Neural progenitor cell (in vitro differentiated cells): ENCODE data around the gene CFAP410. TPM values are rescaled to one million over a fixed set of nuclear protein-coding genes. Genes with fewer than 3 reads are reported as not detected.

Source experiments
- DNase-seq: peaks from one replicate; pipeline ENCODE4 v3.0.0-alpha.2; 2016; ENCODE audit warnings: low spot score
- H2AFZ ChIP-seq: fragments of 200-600 bp; sonication (generic); replicated peaks from 2 replicates; pipeline ENCODE4 v1.6.1; 2016; ENCODE audit warnings: antibody characterized with exemption
- H3F3A ChIP-seq: fragments of 200-600 bp; sonication (generic); 2 replicates; pipeline ENCODE4 v1.6.1; 2016; ENCODE audit warnings: antibody characterized with exemption, low read depth
- H3K27ac ChIP-seq: fragments of 200-600 bp; sonication (generic); 2 replicates; pipeline ENCODE4 v1.5.1; 2016; ENCODE audit warnings: mild to moderate bottlenecking
- H3K27me3 ChIP-seq: fragments of 200-600 bp; sonication (generic); 2 replicates; pipeline ENCODE4 v1.6.1; 2016; ENCODE audit warnings: mild to moderate bottlenecking, moderate library complexity
- H3K36me3 ChIP-seq: fragments of 200-600 bp; sonication (generic); 2 replicates; pipeline ENCODE4 v1.5.1; 2016
- H3K4me1 ChIP-seq: fragments of 200-600 bp; sonication (generic); 2 replicates; pipeline ENCODE4 v1.6.1; 2016; ENCODE audit warnings: mixed run types
- H3K4me2 ChIP-seq: fragments of 200-600 bp; sonication (generic); 2 replicates; pipeline ENCODE4 v1.6.1; 2016
- H3K4me3 ChIP-seq: fragments of 200-600 bp; sonication (generic); 2 replicates; pipeline ENCODE4 v1.5.1; 2016
- H3K79me2 ChIP-seq: fragments of 200-600 bp; sonication (generic); 2 replicates; pipeline ENCODE4 v1.6.1; 2016; ENCODE audit warnings: low read depth
- H3K9ac ChIP-seq: fragments of 200-600 bp; sonication (generic); 2 replicates; pipeline ENCODE4 v1.6.1; 2016
- H3K9me3 ChIP-seq: fragments of 200-600 bp; sonication (generic); 2 replicates; pipeline ENCODE4 v1.5.1; 2016; ENCODE audit warnings: low read depth
- H4K20me1 ChIP-seq: fragments of 200-600 bp; sonication (generic); 2 replicates; pipeline ENCODE4 v1.6.1; 2016; ENCODE audit warnings: low read depth
- H3K27ac Mint-ChIP-seq: 3 replicates; pipeline ENCODE4 v1.8.0; 2021; ENCODE audit warnings: mixed read lengths
- H3K27me3 Mint-ChIP-seq: 2 replicates; pipeline ENCODE4 v1.8.0; 2022; ENCODE audit warnings: low read depth, mild to moderate bottlenecking, inconsistent platforms, moderate library complexity, mixed read lengths; ENCODE audit not compliant: insufficient read depth
- H3K36me3 Mint-ChIP-seq: 3 replicates; pipeline ENCODE4 v1.8.0; 2021; ENCODE audit warnings: mixed read lengths
- H3K4me1 Mint-ChIP-seq: 3 replicates; pipeline ENCODE4 v1.8.0; 2021; ENCODE audit warnings: mixed read lengths
- H3K4me3 Mint-ChIP-seq: 3 replicates; pipeline ENCODE4 v1.8.0; 2021; ENCODE audit warnings: mild to moderate bottlenecking, moderate library complexity, mixed read lengths
- H3K9me3 Mint-ChIP-seq: 3 replicates; pipeline ENCODE4 v1.8.0; 2020; ENCODE audit warnings: mixed read lengths
- CTCF ChIP-seq: fragments of 200-600 bp; sonication (generic); IDR thresholded peaks from 2 replicates; pipeline ENCODE4 v1.5.1; 2017; ENCODE audit warnings: antibody characterized with exemption, mild to moderate bottlenecking
- EZH2 ChIP-seq: fragments of 200-600 bp; sonication (generic); IDR thresholded peaks from 2 replicates; pipeline ENCODE4 v1.6.1; 2017; ENCODE audit warnings: antibody characterized with exemption, mild to moderate bottlenecking, moderate library complexity
- EZH2phosphoT487 ChIP-seq: fragments of 200-600 bp; sonication (generic); IDR thresholded peaks from 2 replicates; pipeline ENCODE4 v1.6.1; 2017; ENCODE audit warnings: antibody characterized with exemption
- total RNA-seq: library from RNA; depleted of rRNA; stranded (reverse); fragments of >200 nt; gene quantifications from 2 replicates; pipeline ENCODE4 v1.2.3, GENCODE V29; 2015; ENCODE audit warnings: low replicate concordance

CFAP410 gene
- total RNA-seq, 1 donor from 2014 or later: 7.5 TPM

- Histone ChIP-seq H3K79me2 (no peaks in the 10 kb centered on the region), H3K27ac (no peak overlapping the region), H3K9me3 (no peaks in the 10 kb centered on the region), H3K4me2 (no peak overlapping the region), H3K27me3 (no peaks in the 10 kb centered on the region), H4K20me1 (no peaks in the 10 kb centered on the region), H3K4me1 (no peaks in the 10 kb centered on the region), H3K9ac (no peak overlapping the region), H3K4me3 (no peak overlapping the region), H3K36me3 (no peaks in the 10 kb centered on the region), H2AFZ (no peak overlapping the region), H3F3A (no peaks in the 10 kb centered on the region)
- Mint-ChIP-seq H3K36me3 (no peaks in the 10 kb centered on the region), H3K27ac (no peak overlapping the region), H3K9me3 (no peaks in the 10 kb centered on the region), H3K27me3 (peaks cover 11% of the 10 kb centered on the region), H3K4me3 (no peak overlapping the region), H3K4me1 (peaks cover 6% of the 10 kb centered on the region)
- no peak for TF ChIP-seq EZH2phosphoT487
- TF ChIP-seq EZH2: no peak
- TF ChIP-seq CTCF: no peak
- no peak for DNase-seq
Observed at GRCh38 chr21:44357064-44357837, 18.1 kb upstream of the CFAP410 start.

- Histone ChIP-seq H4K20me1 (no peaks in the 10 kb centered on the region), H3K4me1 (no peaks in the 10 kb centered on the region), H3K36me3 (no peaks in the 10 kb centered on the region), H3K9me3 (no peaks in the 10 kb centered on the region), H3K27ac (no peak overlapping the region), H2AFZ (no peak overlapping the region), H3K4me2 (no peak overlapping the region), H3F3A (no peaks in the 10 kb centered on the region), H3K79me2 (no peaks in the 10 kb centered on the region), H3K4me3 (no peak overlapping the region), H3K27me3 (no peaks in the 10 kb centered on the region), H3K9ac (no peak overlapping the region)
- no peaks in the 10 kb centered on the region for H3K9me3 Mint-ChIP-seq
- TF ChIP-seq CTCF: no peak
- TF ChIP-seq EZH2: no peak
- TF ChIP-seq EZH2phosphoT487: no peak
- no peak overlapping the region for H3K27ac Mint-ChIP-seq
- no peak overlapping the region for H3K4me3 Mint-ChIP-seq
- H3K36me3 Mint-ChIP-seq: no peaks in the 10 kb centered on the region
- no peak for DNase-seq
- H3K27me3 Mint-ChIP-seq: peaks cover 11% of the 10 kb centered on the region
- peaks cover 6% of the 10 kb centered on the region for H3K4me1 Mint-ChIP-seq
Observed at GRCh38 chr21:44356636-44357035, 17.4 kb upstream of the CFAP410 start.

- Mint-ChIP-seq H3K9me3 (no peaks in the 10 kb centered on the region), H3K27me3 (peaks cover 11% of the 10 kb centered on the region), H3K36me3 (no peaks in the 10 kb centered on the region), H3K27ac (no peak overlapping the region), H3K4me3 (no peak overlapping the region), H3K4me1 (peaks cover 6% of the 10 kb centered on the region)
- DNase-seq: no peak
- Histone ChIP-seq H3K9me3 (no peaks in the 10 kb centered on the region), H3K27ac (no peak overlapping the region), H4K20me1 (no peaks in the 10 kb centered on the region), H3F3A (no peaks in the 10 kb centered on the region), H3K27me3 (no peaks in the 10 kb centered on the region), H3K79me2 (no peaks in the 10 kb centered on the region), H3K4me2 (no peak overlapping the region), H3K36me3 (no peaks in the 10 kb centered on the region), H2AFZ (no peak overlapping the region), H3K9ac (no peak overlapping the region), H3K4me1 (no peaks in the 10 kb centered on the region), H3K4me3 (no peak overlapping the region)
- TF ChIP-seq EZH2 (no peak), EZH2phosphoT487 (no peak), CTCF (no peak)
Observed at GRCh38 chr21:44356160-44356559, 17.0 kb upstream of the CFAP410 start.
